ENCODE data around the gene GPR155.
"Not testable (repeated sequence)": the region's sequence is repeated elsewhere in the genome, so short reads cannot be mapped to it uniquely, and the experiment has no call there.

GPR155 gene

GRCh38 chr2:174438146-174438886 is 48.5 kb downstream of the GPR155 start:
- DNase-seq (ENCODE audit: low spot score), result no peak

GRCh38 chr2:174436351-174436750 is 50.5 kb downstream of the GPR155 start:
- no peak for DNase-seq (ENCODE audit: low spot score)

- no peak for DNase-seq (ENCODE audit: low spot score)
Observed at GRCh38 chr2:174431902-174432301, 54.9 kb downstream of the GPR155 start.

DNA sequence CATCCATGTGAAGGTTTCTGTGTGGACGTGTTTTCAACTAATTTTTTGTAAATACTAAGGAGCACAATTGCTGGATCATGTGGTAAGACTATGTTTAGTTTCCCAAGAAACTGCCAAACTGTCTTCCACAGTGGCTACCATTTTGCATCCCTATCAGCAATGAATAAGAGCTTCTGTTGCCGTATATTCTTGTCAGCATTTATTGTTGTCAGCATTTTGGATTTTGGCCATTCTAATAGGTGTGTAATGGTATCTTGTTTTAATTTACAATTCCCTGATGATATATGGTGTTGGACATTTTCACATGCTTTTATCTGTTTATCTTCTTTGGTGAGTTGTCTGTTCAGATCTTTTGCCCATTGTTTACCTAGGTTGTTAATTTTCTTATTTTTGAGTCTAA is 56.8 kb downstream of the GPR155 start:
- no peak for DNase-seq (ENCODE audit: low spot score)

- DNase-seq (ENCODE audit: low spot score), result no peak
Observed at GRCh38 chr2:174428214-174428613, 58.6 kb downstream of the GPR155 start.

DNA sequence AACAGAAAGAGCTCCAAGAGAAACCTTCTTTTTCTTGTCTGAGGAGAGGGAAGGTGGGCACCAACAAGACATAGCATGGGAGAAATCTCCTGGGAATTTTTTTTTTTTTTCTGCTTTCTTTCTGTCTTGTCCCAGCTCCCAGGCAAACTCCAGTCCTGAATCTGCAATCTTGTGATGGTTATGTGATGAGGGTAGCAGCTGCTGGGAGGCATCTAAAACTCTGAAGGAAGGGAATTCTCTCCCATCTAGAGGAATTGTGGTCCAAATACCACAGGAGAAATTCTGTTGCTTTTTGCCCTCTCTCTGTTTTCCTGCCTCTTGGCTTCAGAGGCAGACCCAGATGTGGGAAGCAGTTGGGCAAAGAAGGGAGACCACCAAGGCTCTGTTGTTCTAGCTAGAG is 74.6 kb downstream of the GPR155 start:
- no peak for DNase-seq (ENCODE audit: low spot score)

GRCh38 chr2:174410039-174410438 is 76.8 kb downstream of the GPR155 start:
- DNase-seq (ENCODE audit: low spot score), result not testable (repeated sequence)

DNA sequence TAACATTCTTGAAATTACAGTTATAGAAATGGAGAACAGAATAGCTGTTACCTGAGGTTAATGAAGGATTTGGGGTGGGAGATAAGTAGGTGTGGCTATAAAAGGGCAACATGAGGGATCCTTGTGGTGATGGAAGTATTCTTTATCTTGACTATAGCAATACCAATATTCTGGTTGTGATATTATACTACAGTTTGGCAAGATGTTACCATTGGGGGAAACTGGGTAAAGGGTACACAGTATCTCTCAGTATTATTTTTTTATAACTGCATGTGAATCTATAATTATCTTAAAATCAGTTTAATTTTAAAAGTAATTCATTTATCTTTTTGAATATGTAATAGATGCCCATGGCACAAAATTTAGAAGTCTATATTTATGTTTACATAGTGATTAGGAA is 83.2 kb downstream of the GPR155 start:
- no peak for DNase-seq (ENCODE audit: low spot score)

DNA sequence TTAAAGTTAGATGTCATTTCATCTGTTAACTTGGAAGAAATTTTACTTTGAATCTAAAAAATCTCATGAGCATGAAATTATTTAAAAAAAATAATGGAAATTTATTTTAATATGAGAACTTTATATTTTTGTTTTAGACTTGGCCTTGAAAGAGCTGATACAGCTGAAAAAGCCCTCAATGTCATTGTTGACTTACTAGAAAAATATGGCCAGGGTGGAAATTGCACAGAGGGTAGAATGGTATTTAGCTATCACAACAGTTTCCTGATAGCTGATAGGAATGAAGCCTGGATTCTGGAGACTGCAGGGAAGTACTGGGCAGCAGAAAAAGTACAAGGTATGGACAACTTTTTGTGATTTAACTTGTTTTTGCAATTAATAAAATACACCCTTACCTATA is 86.0 kb downstream of the GPR155 start:
- no peak for DNase-seq (ENCODE audit: low spot score)

DNA sequence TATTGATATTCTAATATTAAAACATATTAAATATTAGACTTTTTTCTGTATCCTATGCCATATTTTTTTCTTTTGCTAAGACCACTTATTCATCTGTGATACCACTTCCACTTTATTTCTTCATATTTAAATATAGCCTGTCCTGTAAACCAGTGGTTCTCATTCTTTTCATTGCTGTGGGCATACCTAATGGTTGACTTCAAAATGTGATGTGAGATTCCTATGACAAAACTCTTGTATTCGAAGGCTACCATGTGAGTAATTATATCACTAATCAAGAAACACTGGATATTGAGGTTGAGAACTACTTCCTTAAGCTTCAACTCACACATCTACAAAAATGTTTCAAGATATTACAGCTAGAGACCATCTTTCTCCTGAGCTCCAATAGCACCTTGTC is 87.7 kb downstream of the GPR155 start:
- DNase-seq (ENCODE audit: low spot score), result no peak

DNA sequence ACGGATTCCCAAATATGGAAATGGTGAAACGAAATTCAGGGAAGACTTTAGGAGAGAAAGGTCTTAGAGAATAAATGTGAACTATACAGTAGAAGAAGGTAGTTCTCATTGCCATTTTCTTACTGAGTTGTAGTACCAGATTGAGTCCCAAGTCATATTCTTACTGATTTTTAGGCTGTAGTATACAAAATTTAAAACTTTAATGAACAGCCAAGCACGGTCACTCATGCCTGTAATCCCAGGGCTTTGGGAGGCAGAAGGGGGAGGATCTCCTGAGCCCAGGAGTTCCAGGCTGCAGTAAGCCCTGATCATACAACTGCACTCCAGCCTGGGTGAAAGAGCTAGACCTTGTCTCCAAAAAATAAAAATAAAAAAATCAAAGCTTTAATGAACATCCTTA is 89.1 kb downstream of the GPR155 start:
- DNase-seq (ENCODE audit: low spot score), result no peak

GRCh38 chr2:174395969-174396630 is 90.7 kb downstream of the GPR155 start:
- peak; percentile 23 for DNase-seq (ENCODE audit: low spot score)

DNA sequence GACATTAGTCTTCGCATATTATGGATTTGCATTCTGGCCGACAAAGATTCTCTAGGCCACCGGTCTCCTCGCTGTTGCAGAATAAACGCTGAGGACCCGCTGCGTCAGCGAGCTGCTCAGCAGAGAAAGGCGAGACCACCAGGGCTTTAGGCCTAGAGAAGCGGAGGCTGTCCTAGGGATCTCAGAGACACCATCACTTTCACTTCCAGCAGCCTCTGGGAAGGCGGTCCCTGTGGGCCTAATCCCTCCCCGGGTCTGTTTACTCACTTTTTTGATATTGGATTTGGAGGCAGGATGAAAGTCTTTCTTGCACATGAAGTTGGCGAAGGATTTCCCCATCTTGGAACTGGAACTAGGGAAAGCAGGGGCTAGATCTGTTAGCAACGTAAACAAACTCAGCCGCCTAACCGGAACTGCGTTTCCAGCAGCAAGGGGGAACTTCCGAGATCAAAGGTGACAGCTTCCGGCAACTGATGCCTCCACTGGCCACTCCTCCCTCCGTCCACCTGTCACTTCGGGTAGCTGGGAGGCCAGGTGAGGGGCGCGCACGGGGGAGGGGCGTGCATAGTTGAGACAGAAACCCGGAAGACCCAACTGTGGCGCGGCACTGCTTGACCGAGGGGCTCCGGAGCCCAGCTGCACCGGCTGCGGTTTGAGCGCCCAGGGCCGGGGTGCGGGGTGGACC is 91.4 kb downstream of the GPR155 start, which contains the start of gene SCRN3:
SCRN3 (plus strand) TSS at position 447 of the 685 bp plus-strand sequence. CDS start 2,554 bp downstream, outside the sequence.
- peak; percentile 80 for DNase-seq (ENCODE audit: low spot score)

- no peak for DNase-seq (ENCODE audit: low spot score)
Observed at GRCh38 chr2:174392706-174393105, 94.1 kb downstream of the GPR155 start.

DNA sequence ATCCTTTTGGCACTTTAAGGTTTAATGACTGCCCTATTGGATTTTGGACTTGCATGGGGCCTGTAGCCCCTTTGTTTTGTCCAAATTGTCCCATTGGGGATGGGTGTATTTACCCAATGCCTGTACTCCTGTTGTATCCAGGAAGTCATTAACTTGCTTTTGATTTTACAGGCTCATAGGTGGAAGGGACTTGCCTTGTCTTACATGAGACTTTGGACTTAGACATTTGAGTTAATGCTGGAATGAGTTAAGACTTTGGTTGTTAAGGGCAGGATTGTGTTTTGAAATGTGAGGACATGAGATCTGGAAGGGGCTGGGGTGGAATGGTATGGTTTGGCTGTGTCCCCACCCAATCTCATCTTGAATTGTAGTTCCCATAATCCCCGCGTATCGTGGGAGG is 96.5 kb downstream of the GPR155 start:
- not testable (repeated sequence) for DNase-seq (ENCODE audit: low spot score)

DNA sequence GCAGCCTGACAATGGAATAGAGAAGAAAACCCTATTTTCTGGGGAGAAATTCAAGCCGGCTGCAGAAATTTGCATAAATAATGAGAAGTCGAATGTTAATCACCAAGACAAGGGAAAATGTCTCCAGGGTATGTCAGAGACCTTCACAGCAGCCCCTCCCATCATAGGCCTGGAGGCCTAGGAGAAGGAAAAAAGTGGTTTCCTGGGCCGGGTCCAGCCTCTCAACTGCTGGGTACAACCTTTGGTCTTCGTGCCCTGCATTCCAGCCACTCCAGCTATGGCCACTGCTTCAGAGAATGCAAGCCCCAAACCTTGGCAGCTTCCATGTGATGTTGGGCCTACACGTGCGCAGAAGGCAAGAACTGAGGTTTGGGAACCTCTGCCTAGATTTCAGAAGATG is 97.3 kb downstream of the GPR155 start:
- DNase-seq (ENCODE audit: low spot score), result no peak

DNA sequence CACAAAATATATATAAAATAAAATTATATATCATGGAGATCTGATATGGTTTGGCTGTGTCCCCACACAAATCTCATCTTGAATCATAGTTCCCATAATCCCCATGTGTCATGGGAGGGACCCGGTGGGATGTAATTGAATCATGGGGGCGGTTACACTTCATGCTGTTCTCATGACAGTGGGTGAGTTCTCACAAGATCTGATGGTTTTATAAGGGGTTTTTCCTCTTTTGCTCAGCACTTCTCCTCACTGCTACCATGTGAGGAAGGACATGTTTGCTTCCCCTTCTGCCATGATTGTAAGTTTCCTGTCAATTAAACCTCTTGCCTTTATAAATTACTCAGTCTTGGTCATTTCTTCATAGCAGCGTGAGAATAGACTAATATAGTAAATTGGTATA is 98.1 kb downstream of the GPR155 start:
- DNase-seq (ENCODE audit: low spot score), result not testable (repeated sequence)

DNA sequence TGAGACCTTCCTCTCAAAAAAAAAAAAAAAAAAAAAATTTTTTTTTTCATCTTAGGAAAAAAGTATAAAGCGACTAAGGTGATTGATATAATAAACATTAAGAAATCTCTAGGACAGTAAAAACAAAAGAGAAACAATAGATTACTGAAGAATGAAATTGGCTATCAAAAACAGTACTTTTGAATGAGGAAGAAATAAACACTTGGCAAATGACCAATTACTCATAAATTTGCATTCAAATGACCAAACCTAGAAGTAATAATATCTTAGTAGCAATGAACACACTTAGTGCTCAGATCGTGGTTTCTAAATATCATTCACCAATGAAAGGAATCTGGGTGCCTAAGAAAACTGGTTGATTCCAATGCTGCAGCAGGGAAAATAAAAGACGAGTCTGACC is 101.6 kb downstream of the GPR155 start:
- no peak for DNase-seq (ENCODE audit: low spot score)

- peak; percentile 4 for DNase-seq (ENCODE audit: low spot score)
Observed at GRCh38 chr2:174383796-174384195, 103.0 kb downstream of the GPR155 start.

Data from NAMALWA (cell line).